Peyer's patch (tissue), 4 donors: Measurements from ENCODE around the gene ENPP6.

Source experiments
- CTCF ChIP-seq, 6 experiments: fragments of 450-650 bp in 4 of 6; fragments of 200-600 bp in 2 of 6; sonication (generic) in 1 of 6; IDR thresholded peaks; one replicate each; pipeline ENCODE4 v1.5.1; 2017 to 2019; ENCODE audit warnings: antibody characterized with exemption in 6 of 6, mild to moderate bottlenecking in 3 of 6, moderate library complexity in 1 of 6
- POLR2A ChIP-seq, 2 donors: fragments of 450-650 bp; IDR thresholded peaks; one replicate each; pipeline ENCODE4 v1.5.1; 2017; ENCODE audit warnings: antibody characterized with exemption in 2 of 2, mild to moderate bottlenecking in 2 of 2, moderate library complexity in 2 of 2

GRCh38 chr4:184197536-184198082 is 20.1 kb downstream of the ENPP6 start:
- TF ChIP-seq CTCF (IDR thresholded peaks at IDR 0.05), result no peak
- TF ChIP-seq POLR2A (IDR thresholded peaks at IDR 0.05), result no peak
